Measurements from ENCODE around the gene RPRML. TPM values are rescaled to one million over a fixed set of nuclear protein-coding genes. Genes with fewer than 3 reads are reported as not detected.

RPRML gene
- total and polyA plus RNA-seq, 2 donors (not counting 1 experiment from before 2014, with no cell fraction given): not detected

GRCh38 chr17:46974086-46974485 lies 5.0 kb downstream of the RPRML start:
- Histone ChIP-seq H3K9me3 (ENCODE audit: control insufficient read depth, insufficient read depth, low read depth, low read length) (no peaks in the 10 kb centered on the region), H3K9ac (ENCODE audit: insufficient read depth, low read length) (no peak overlapping the region), H3K79me2 (ENCODE audit: control insufficient read depth, insufficient read depth, low read length) (no peaks in the 10 kb centered on the region), H3K4me3 (replicated peaks in 1 of 4; ENCODE audit: control extremely low read depth in 1 of 4, insufficient read depth in 1 of 4, low read depth in 3 of 4, low read length in 4 of 4) (no peak overlapping the region), H3K36me3 (ENCODE audit: control insufficient read depth, insufficient read depth, low read length) (no peaks in the 10 kb centered on the region), H3K27ac (ENCODE audit: insufficient read depth, low read length) (no peak overlapping the region), H3K4me2 (ENCODE audit: extremely low read depth, insufficient read depth, low read length) (no peak overlapping the region), H3K4me1 (ENCODE audit: control insufficient read depth, extremely low read depth, insufficient read depth, low read length) (no peaks in the 10 kb centered on the region), H2AFZ (ENCODE audit: low read length) (no peak overlapping the region), H3K27me3 (ENCODE audit: control insufficient read depth, insufficient read depth, low read length) (peaks cover 30% of the 10 kb centered on the region), H4K20me1 (ENCODE audit: control insufficient read depth, extremely low read depth, insufficient read depth, low read length) (no peaks in the 10 kb centered on the region)
- DNase-seq (ENCODE audit: low read depth in 2 of 2): no peak
- no peak for TF ChIP-seq CTCF (conservative IDR thresholded peaks at IDR 0.05 in 1 of 2, IDR thresholded peaks at IDR 0.05 in 1 of 2; ENCODE audit: low read depth in 1 of 2, low read length in 2 of 2)
- no peak for TF ChIP-seq EZH2 (IDR thresholded peaks at IDR 0.05; ENCODE audit: low read length, missing control alignments)

- Histone ChIP-seq H3K9me3 (ENCODE audit: control insufficient read depth, insufficient read depth, low read depth, low read length) (no peaks in the 10 kb centered on the region), H3K4me2 (ENCODE audit: extremely low read depth, insufficient read depth, low read length) (no peak overlapping the region), H3K27ac (ENCODE audit: insufficient read depth, low read length) (no peak overlapping the region), H3K27me3 (ENCODE audit: control insufficient read depth, insufficient read depth, low read length) (peaks cover 21% of the 10 kb centered on the region), H3K4me3 (replicated peaks in 1 of 4; ENCODE audit: control extremely low read depth in 1 of 4, insufficient read depth in 1 of 4, low read depth in 3 of 4, low read length in 4 of 4) (no peak overlapping the region), H3K36me3 (ENCODE audit: control insufficient read depth, insufficient read depth, low read length) (no peaks in the 10 kb centered on the region), H4K20me1 (ENCODE audit: control insufficient read depth, extremely low read depth, insufficient read depth, low read length) (no peaks in the 10 kb centered on the region), H3K9ac (ENCODE audit: insufficient read depth, low read length) (no peak overlapping the region), H2AFZ (ENCODE audit: low read length) (no peak overlapping the region), H3K79me2 (ENCODE audit: control insufficient read depth, insufficient read depth, low read length) (no peaks in the 10 kb centered on the region), H3K4me1 (ENCODE audit: control insufficient read depth, extremely low read depth, insufficient read depth, low read length) (no peaks in the 10 kb centered on the region)
- no peak for TF ChIP-seq EZH2 (IDR thresholded peaks at IDR 0.05; ENCODE audit: low read length, missing control alignments)
- no peak for TF ChIP-seq CTCF (conservative IDR thresholded peaks at IDR 0.05 in 1 of 2, IDR thresholded peaks at IDR 0.05 in 1 of 2; ENCODE audit: low read depth in 1 of 2, low read length in 2 of 2)
- DNase-seq (ENCODE audit: low read depth in 2 of 2): no peak
Observed at GRCh38 chr17:46972346-46972745, 6.7 kb downstream of the RPRML start.

- no peak overlapping the region for H3K27ac ChIP-seq (ENCODE audit: insufficient read depth, low read length)
- H2AFZ ChIP-seq (ENCODE audit: low read length): no peak overlapping the region
- TF ChIP-seq EZH2 (IDR thresholded peaks at IDR 0.05; ENCODE audit: low read length, missing control alignments) (no peak), CTCF (conservative IDR thresholded peaks at IDR 0.05 in 1 of 2, IDR thresholded peaks at IDR 0.05 in 1 of 2; ENCODE audit: low read depth in 1 of 2, low read length in 2 of 2) (no peak)
- H4K20me1 ChIP-seq (ENCODE audit: control insufficient read depth, extremely low read depth, insufficient read depth, low read length): no peaks in the 10 kb centered on the region
- H3K4me1 ChIP-seq (ENCODE audit: control insufficient read depth, extremely low read depth, insufficient read depth, low read length): no peaks in the 10 kb centered on the region
- H3K79me2 ChIP-seq (ENCODE audit: control insufficient read depth, insufficient read depth, low read length): no peaks in the 10 kb centered on the region
- no peak for DNase-seq (ENCODE audit: low read depth in 2 of 2)
- H3K4me3 ChIP-seq (replicated peaks in 1 of 4; ENCODE audit: control extremely low read depth in 1 of 4, insufficient read depth in 1 of 4, low read depth in 3 of 4, low read length in 4 of 4): no peak overlapping the region
- H3K27me3 ChIP-seq (ENCODE audit: control insufficient read depth, insufficient read depth, low read length): peaks cover 19% of the 10 kb centered on the region
- no peak overlapping the region for H3K9ac ChIP-seq (ENCODE audit: insufficient read depth, low read length)
- H3K4me2 ChIP-seq (ENCODE audit: extremely low read depth, insufficient read depth, low read length): no peak overlapping the region
- H3K9me3 ChIP-seq (ENCODE audit: control insufficient read depth, insufficient read depth, low read depth, low read length): no peaks in the 10 kb centered on the region
- no peaks in the 10 kb centered on the region for H3K36me3 ChIP-seq (ENCODE audit: control insufficient read depth, insufficient read depth, low read length)
Observed at GRCh38 chr17:46971647-46972300, 7.3 kb downstream of the RPRML start.
